C4-2B (cell line): Measurements from ENCODE around the gene IL17RB.

ENCODE experiments used
- ZFX ChIP-seq: fragments of 450-650 bp; IDR thresholded peaks from 2 replicates; pipeline ENCODE4 v1.6.1; 2017
- TF ChIP-seq, protein P1 (sequence below): fragments of 450-650 bp; conservative IDR thresholded peaks from 2 replicates; pipeline ENCODE4 v1.5.1; 2017; ENCODE audit warnings: mild to moderate bottlenecking

DNA sequence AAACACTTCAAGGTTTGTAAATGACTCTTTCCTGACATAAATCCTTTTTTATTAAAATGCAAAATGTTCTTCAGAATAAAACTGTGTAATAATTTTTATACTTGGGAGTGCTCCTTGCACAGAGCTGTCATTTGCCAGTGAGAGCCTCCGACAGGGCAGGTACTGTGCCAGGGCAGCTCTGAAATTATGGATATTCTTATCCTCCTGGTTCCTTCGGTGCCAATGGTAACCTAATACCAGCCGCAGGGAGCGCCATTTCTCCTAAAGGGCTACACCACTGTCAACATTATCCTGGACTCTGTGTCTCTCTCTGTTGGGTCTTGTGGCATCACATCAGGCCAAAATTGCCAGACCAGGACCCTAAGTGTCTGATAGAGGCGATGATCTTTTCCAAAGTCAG lies 33.1 kb upstream of the IL17RB start:
- TF ChIP-seq, protein P1, sequence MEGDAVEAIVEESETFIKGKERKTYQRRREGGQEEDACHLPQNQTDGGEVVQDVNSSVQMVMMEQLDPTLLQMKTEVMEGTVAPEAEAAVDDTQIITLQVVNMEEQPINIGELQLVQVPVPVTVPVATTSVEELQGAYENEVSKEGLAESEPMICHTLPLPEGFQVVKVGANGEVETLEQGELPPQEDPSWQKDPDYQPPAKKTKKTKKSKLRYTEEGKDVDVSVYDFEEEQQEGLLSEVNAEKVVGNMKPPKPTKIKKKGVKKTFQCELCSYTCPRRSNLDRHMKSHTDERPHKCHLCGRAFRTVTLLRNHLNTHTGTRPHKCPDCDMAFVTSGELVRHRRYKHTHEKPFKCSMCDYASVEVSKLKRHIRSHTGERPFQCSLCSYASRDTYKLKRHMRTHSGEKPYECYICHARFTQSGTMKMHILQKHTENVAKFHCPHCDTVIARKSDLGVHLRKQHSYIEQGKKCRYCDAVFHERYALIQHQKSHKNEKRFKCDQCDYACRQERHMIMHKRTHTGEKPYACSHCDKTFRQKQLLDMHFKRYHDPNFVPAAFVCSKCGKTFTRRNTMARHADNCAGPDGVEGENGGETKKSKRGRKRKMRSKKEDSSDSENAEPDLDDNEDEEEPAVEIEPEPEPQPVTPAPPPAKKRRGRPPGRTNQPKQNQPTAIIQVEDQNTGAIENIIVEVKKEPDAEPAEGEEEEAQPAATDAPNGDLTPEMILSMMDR = no peak
- no peak for TF ChIP-seq ZFX
